ENCODE data around the gene GDPD5. TPM values are rescaled to one million over a fixed set of nuclear protein-coding genes. Genes with fewer than 3 reads are reported as not detected.

The GDPD5 gene
- total RNA-seq, 1 donor from 2014 or later: 15.8 TPM

- peak; percentile 37 to 80 for ATAC-seq
Measured at GRCh38 chr11:75554258-75555022, 28.7 kb upstream of the GDPD5 start.

GRCh38 chr11:75553889-75554257 lies 28.1 kb upstream of the GDPD5 start:
- H3K9me3 ChIP-seq: no peaks in the 10 kb centered on the region
- intact Hi-C loops (cut with DNase I): no loop called here
- TF ChIP-seq CTCF (IDR thresholded peaks at IDR 0.05): no peak
- ATAC-seq (no peak), DNase-seq (no peak)
- no peaks in the 10 kb centered on the region for H3K36me3 ChIP-seq
- no peak overlapping the region for H3K4me3 ChIP-seq
- peaks cover 44% of the 10 kb centered on the region for H3K4me1 ChIP-seq
- H3K27me3 ChIP-seq (ENCODE audit: low read depth): no peaks in the 10 kb centered on the region
- H3K27ac ChIP-seq: peak overlapping the region; percentile 77

More at GRCh38 chr11:75554258-75555022, 28.7 kb upstream of the GDPD5 start:
- no peaks in the 10 kb centered on the region for H3K9me3 ChIP-seq
- no peak overlapping the region for H3K4me3 ChIP-seq
- H3K4me1 ChIP-seq: peaks cover 49% of the 10 kb centered on the region
- peak; percentile 79 for DNase-seq
- H3K36me3 ChIP-seq: no peaks in the 10 kb centered on the region
- H3K27me3 ChIP-seq (ENCODE audit: low read depth): no peaks in the 10 kb centered on the region
- intact Hi-C loops (cut with DNase I): no loop called here
- H3K27ac ChIP-seq: peak overlapping the region; percentile 77
- no peak for TF ChIP-seq CTCF (IDR thresholded peaks at IDR 0.05)

- Histone ChIP-seq H3K27ac (peak overlapping the region; percentile 77), H3K36me3 (no peaks in the 10 kb centered on the region)
Measured at GRCh38 chr11:75553182-75553581, 27.4 kb upstream of the GDPD5 start.

GRCh38 chr11:75549370-75549958 lies 23.7 kb upstream of the GDPD5 start:
- Histone ChIP-seq H3K27ac (no peak overlapping the region), H3K27me3 (ENCODE audit: low read depth) (no peaks in the 10 kb centered on the region), H3K4me3 (no peak overlapping the region), H3K36me3 (no peaks in the 10 kb centered on the region), H3K4me1 (peaks cover 18% of the 10 kb centered on the region), H3K9me3 (no peaks in the 10 kb centered on the region)
- DNase-seq (no peak), ATAC-seq (no peak)
- intact Hi-C loops (cut with DNase I): no loop called here
- TF ChIP-seq CTCF (IDR thresholded peaks at IDR 0.05): no peak

More at GRCh38 chr11:75553182-75553581, 27.4 kb upstream of the GDPD5 start:
- H3K9me3 ChIP-seq: no peaks in the 10 kb centered on the region
- DNase-seq (no peak), ATAC-seq (no peak)
- no peak for TF ChIP-seq CTCF (IDR thresholded peaks at IDR 0.05)
- H3K4me3 ChIP-seq: no peak overlapping the region
- intact Hi-C loops (cut with DNase I): no loop called here
- H3K27me3 ChIP-seq (ENCODE audit: low read depth): no peaks in the 10 kb centered on the region
- peaks cover 37% of the 10 kb centered on the region for H3K4me1 ChIP-seq

GRCh38 chr11:75548595-75549272 lies 23.0 kb upstream of the GDPD5 start:
- intact Hi-C loops (cut with DNase I): no loop called here
- no peak overlapping the region for H3K27ac ChIP-seq

More at GRCh38 chr11:75548595-75549272, 23.0 kb upstream of the GDPD5 start:
- Histone ChIP-seq H3K36me3 (no peaks in the 10 kb centered on the region), H3K4me1 (peaks cover 11% of the 10 kb centered on the region), H3K4me3 (no peak overlapping the region), H3K27me3 (ENCODE audit: low read depth) (no peaks in the 10 kb centered on the region), H3K9me3 (no peaks in the 10 kb centered on the region)
- DNase-seq: no peak
- no peak for TF ChIP-seq CTCF (IDR thresholded peaks at IDR 0.05)
- ATAC-seq: peak in 1 of 2 donors; percentile 6

Data from lower lobe of right lung (tissue), 2 donors.